CD4-positive, alpha-beta T cell treated with Interleukin-1 beta for 1 hour (primary cell): ENCODE measurements around the gene SMYD2.

Experiments used
- DNase-seq, 2 donors: peaks; one replicate each; pipeline ENCODE4 v3.0.0-alpha.2; 2020 to 2022

SMYD2 gene

DNA sequence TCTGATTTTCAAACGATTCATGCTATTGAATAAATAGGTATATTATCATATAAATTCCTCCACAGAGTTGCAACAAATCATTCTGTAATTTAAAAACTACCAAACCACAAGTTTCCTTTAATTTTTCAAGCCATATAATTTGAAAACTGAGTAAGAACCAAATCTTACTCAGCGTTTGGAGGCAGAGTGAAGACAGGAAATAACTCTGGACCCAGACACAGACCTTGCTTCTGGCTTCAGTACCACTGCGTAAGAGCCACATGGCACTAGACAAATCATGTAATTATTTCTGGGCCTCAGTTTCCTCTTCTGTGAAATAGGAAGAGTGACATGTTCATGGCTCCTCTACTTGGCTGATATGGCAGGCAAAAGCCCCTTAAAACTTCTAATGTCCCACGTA is 82.4 kb downstream of the SMYD2 start:
- no peak for DNase-seq

DNA sequence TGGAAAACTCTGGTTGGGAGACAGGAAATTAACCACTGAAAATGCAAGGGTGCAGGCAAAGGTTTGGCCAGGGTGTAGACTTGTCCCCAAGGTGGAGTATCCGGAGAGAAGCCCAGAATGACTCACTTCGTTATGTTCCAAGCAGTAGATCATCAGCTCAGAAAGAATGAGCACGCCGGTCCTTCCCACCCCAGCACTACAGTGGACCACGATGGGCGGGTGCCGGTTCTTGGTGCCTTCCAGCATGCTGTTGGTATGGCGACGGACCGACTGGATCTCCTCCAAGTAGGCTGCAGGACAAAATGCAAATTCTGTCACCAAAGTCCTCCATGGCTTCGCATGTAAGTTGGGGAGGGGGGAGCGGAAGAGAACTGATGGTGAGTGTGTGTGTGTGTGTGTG is 83.4 kb downstream of the SMYD2 start:
- no peak for DNase-seq

- no peak for DNase-seq
Observed at GRCh38 chr1:214364786-214365295, 83.9 kb downstream of the SMYD2 start.

- DNase-seq, result no peak
Observed at GRCh38 chr1:214367841-214368240, 86.9 kb downstream of the SMYD2 start.

DNA sequence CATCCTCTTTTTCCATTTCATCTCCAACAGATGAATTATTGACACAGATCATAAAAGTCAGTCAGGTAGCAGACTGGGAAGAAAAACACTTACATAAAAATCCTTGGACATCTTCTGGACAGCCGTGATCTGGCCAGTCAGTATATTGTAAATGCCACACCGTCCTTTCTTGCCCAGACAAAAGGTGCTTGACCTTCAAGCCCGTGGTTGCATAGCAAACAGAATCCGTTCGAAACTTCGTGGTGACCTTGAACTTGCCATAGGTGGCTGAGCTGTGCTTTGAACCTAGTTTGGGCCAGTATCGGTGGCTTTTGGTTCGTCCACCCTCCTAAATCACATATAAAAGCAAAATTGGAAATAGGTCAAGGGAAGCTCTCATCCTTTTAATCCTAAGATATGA is 88.4 kb downstream of the SMYD2 start:
- DNase-seq, result no peak

GRCh38 chr1:214370615-214371014 is 89.7 kb downstream of the SMYD2 start:
- no peak for DNase-seq

GRCh38 chr1:214372092-214372491 is 91.1 kb downstream of the SMYD2 start:
- DNase-seq, result no peak

- no peak for DNase-seq
Observed at GRCh38 chr1:214377485-214377884, 96.5 kb downstream of the SMYD2 start.

DNA sequence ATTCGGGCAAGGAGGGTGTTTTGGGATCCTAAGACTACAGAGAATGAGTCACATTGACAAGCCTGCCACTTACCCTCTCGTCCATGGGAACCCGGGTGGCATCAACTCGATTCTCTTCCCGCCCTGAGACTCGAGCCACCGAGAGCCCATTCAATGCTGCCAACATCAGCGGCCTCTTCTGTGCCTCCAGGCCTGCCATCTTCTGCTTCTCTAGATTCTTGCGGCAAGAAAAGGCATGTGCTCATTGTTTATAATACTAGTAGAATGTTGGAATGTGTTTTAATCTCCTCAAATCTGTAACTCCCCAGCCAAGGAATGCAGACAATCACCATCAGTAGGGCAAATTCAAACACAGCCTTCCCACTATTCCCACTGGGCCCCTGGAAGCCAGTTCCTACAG is 96.9 kb downstream of the SMYD2 start:
- DNase-seq, result no peak

- no peak for DNase-seq
Observed at GRCh38 chr1:214378492-214378891, 97.5 kb downstream of the SMYD2 start.

DNA sequence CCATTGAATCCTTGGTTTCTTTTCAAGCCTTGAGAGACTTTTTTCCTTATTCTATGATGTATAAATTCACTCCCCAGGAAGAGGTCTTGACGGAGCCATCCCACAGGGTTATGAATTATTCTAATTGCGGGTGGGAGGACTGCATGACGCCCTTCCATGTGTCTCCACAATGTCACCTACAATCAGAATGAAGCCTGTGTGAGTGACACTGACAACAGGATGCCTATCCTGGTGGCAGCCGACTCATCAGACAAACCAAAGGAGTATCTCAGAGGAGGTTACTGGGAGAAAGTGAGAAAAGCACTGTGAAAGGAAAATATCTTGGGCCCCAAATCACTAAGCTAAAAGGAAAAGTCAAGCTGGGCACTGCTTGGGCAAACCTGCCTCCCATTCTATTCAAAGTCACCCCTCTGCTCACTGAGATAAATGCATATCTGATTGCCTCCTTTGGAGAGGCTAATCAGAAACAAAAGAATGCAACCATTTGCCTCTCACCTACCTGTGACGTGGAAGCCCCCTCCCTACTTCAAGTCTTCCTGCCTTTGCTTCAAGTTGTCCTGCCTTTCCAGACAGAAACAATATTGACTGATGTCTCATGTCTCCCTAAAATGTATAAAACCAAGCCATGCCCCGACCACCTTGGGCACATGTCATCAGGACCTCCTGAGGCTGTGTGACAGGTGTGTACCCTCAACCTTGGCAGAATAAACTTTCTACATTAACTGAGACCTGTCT is 98.4 kb downstream of the SMYD2 start:
- DNase-seq, result no peak

- DNase-seq, result no peak
Observed at GRCh38 chr1:214380396-214380795, 99.4 kb downstream of the SMYD2 start.

DNA sequence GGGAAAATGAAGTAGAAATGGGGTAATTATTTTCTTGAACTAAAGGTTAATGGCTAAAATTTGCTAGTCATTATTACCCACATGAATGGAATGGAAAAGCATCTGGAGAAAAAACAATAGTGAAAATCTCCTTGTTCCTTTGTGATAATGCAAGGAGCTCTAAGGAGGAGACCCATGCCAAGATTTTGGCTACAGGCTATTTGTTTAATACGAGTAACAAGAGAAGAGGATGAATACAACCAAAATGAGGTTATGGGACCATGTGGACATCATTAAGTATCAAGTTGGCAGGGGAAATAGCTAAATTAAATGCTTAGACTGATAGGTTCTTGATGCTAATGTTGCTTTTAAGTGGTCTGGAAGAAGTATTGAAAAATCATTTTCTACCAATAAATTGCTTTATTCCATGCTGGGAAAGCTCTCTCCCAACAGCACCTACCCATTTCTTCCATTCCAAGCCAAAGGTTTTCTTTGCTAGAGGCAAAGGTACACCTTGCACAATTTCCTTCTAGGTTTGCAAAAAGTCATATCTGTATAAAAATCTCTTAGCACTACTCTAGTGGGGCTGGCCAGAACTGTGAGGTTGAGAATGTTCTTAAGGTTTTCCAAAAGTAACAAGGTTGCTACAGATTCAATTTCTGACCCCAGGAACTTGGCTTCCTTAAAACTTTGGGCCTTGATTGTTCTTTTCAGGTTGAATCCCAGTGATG is 100.2 kb downstream of the SMYD2 start:
- DNase-seq, result no peak

DNA sequence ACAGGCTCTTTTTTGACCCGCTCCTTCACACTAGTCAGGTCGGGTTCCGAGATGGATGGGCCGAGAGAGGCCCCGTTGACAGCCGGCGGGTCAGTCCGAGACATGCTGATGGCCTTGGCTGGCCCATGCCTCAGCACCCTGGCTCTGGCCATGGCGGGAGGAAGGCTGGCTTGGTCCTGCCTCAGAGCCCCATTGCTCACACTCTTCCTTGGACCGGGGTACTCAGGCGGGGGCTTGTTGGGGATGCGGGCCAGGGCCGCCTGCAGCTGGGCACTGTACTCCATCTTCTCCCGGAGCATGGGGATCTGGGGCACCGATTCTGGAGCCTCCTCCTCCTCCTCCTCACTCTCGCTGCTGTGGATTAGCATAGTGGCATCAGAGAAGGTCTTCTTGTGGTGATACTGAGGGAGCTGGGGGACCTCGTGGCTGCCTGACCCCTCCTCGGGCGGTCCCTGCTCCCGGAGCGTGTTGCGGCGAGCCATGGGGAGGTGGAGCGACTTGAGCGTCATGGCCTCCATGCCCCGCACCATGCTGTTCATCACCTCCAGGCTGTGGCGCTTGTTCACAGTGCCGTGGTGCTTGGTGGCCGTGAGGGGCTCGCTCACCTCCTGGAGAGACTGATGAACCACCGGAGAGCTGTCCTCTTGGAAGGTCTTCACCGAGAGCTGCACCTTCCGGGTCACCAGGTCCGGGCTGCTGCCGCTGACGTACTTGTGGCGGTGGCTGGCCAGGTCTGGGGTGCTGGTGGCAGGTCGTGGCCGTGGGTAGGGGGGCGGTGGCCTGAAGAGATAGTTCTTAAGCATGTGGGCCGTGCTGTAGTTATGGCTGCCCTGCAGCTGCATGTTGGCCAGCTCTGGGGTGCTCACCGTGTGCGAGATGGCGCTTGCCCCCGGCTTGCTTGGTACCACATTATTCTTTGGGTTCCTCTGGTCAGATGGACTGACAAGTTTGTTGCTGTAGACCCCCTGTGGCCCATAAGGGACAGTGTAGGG is 102.7 kb downstream of the SMYD2 start:
- DNase-seq, result no peak

GRCh38 chr1:214384373-214385079 is 103.6 kb downstream of the SMYD2 start:
- no peak for DNase-seq

- no peak for DNase-seq
Observed at GRCh38 chr1:214385428-214385827, 104.5 kb downstream of the SMYD2 start.

GRCh38 chr1:214386333-214386732 is 105.4 kb downstream of the SMYD2 start:
- no peak for DNase-seq
